ENCODE results near the gene VPS41. TPM values are rescaled to one million over a fixed set of nuclear protein-coding genes. Genes with fewer than 3 reads are reported as not detected.

Gene VPS41
- total RNA-seq, 4 donors from 2014 or later, result 26.4 to 116 (median 41.3) TPM

- Histone ChIP-seq H3K4me1 (no peaks in the 10 kb centered on the region), H3K27ac (no peak overlapping the region), H3K27me3 (no peaks in the 10 kb centered on the region), H3K9me3 (no peaks in the 10 kb centered on the region), H3K4me3 (no peak overlapping the region), H3K36me3 (peaks cover 0 to 45% (median 0%) of the 10 kb centered on the region in 3 donors)
- TF ChIP-seq POLR2A (IDR thresholded peaks at IDR 0.05), result no peak
- TF ChIP-seq CTCF (IDR thresholded peaks at IDR 0.05), result no peak
- DNase-seq, result no peak
These were observed 168.9 kb downstream of the VPS41 start for GRCh38 chr7:38740041-38740440.

GRCh38 chr7:38736138-38736537 is 172.9 kb downstream of the VPS41 start:
- H3K9me3 ChIP-seq, result no peaks in the 10 kb centered on the region
- H3K27me3 ChIP-seq, result no peaks in the 10 kb centered on the region
- peaks cover 0 to 18% (median 0%) of the 10 kb centered on the region in 3 donors for H3K36me3 ChIP-seq
- no peak for DNase-seq
- H3K27ac ChIP-seq, result no peak overlapping the region
- no peak overlapping the region for H3K4me3 ChIP-seq
- no peaks in the 10 kb centered on the region for H3K4me1 ChIP-seq
- TF ChIP-seq CTCF (IDR thresholded peaks at IDR 0.05) (no peak), POLR2A (IDR thresholded peaks at IDR 0.05) (no peak)

GRCh38 chr7:38731215-38731614 is 177.8 kb downstream of the VPS41 start:
- TF ChIP-seq CTCF (IDR thresholded peaks at IDR 0.05) (no peak), POLR2A (IDR thresholded peaks at IDR 0.05) (no peak)
- H3K27me3 ChIP-seq, result no peaks in the 10 kb centered on the region

GRCh38 chr7:38728145-38728544 is 180.8 kb downstream of the VPS41 start:
- DNase-seq, result no peak
- TF ChIP-seq POLR2A (IDR thresholded peaks at IDR 0.05) (no peak), CTCF (IDR thresholded peaks at IDR 0.05) (no peak)
- Histone ChIP-seq H3K4me1 (no peaks in the 10 kb centered on the region), H3K36me3 (peaks cover 0 to 47% (median 0%) of the 10 kb centered on the region in 3 donors), H3K27ac (no peak overlapping the region), H3K27me3 (no peaks in the 10 kb centered on the region), H3K4me3 (no peak overlapping the region), H3K9me3 (no peaks in the 10 kb centered on the region)

More at GRCh38 chr7:38731215-38731614, 177.8 kb downstream of the VPS41 start:
- Histone ChIP-seq H3K9me3 (no peaks in the 10 kb centered on the region), H3K27ac (no peak overlapping the region), H3K4me3 (no peak overlapping the region), H3K4me1 (no peaks in the 10 kb centered on the region), H3K36me3 (peaks cover 0 to 34% (median 0%) of the 10 kb centered on the region in 3 donors)
- DNase-seq, result no peak

- no peak overlapping the region for H3K27ac ChIP-seq
- H3K36me3 ChIP-seq, result peaks cover 0 to 47% (median 0%) of the 10 kb centered on the region in 3 donors
- H3K4me3 ChIP-seq, result no peak overlapping the region
- no peaks in the 10 kb centered on the region for H3K4me1 ChIP-seq
- TF ChIP-seq CTCF (IDR thresholded peaks at IDR 0.05) (no peak), POLR2A (IDR thresholded peaks at IDR 0.05) (no peak)
- no peak for DNase-seq
- H3K9me3 ChIP-seq, result no peaks in the 10 kb centered on the region
- H3K27me3 ChIP-seq, result no peaks in the 10 kb centered on the region
These were observed 181.6 kb downstream of the VPS41 start for GRCh38 chr7:38727184-38727940.

All from Peyer's patch (tissue), 4 donors.